Mucosa of descending colon (tissue), 3 donors: ENCODE data around the gene ABCA3. TPM values are rescaled to one million over a fixed set of nuclear protein-coding genes. Genes with fewer than 3 reads are reported as not detected.

Source experiments
- ATAC-seq: fragments of 200-7000 bp; cut with Tn5 transposase; one replicate; pipeline ENCODE4 v1.9.1; 2020; ENCODE audit warnings: mild to moderate bottlenecking, moderate library complexity
- DNase-seq, 3 donors: peaks; one replicate each; pipeline ENCODE4 v3.0.0-alpha.2; 2020
- H3K36me3 ChIP-seq: fragments of 200-600 bp; one replicate; pipeline ENCODE4 v1.8.0; 2021; ENCODE audit warnings: low read depth, mild to moderate bottlenecking
- H3K4me1 ChIP-seq: fragments of 200-600 bp; one replicate; pipeline ENCODE4 v1.8.0; 2021; ENCODE audit warnings: low read depth, mild to moderate bottlenecking
- H3K4me3 ChIP-seq: fragments of 200-600 bp; one replicate; pipeline ENCODE4 v1.8.0; 2021; ENCODE audit warnings: mild to moderate bottlenecking
- H3K9me3 ChIP-seq: fragments of 200-600 bp; one replicate; pipeline ENCODE4 v1.8.0; 2021; ENCODE audit warnings: mild to moderate bottlenecking
- intact Hi-C, 2 donors: fragments of 100-400 bp; cut with DNase I in 1 of 2; cut with micrococcal nuclease in 1 of 2; formaldehyde crosslinking; loops; one replicate each; pipeline versions ENCODE4 v1.11.0 to v1.11.1; 2022; cut with DNase I, micrococcal nuclease
- total RNA-seq, 3 donors: library from RNA; stranded (reverse); fragmentation: NEBNext Ultra II Directional in 2 of 3; extraction: Animal tissue kit (Norgen Biotek cat#: 25700) in 2 of 3; gene quantifications; one replicate each; pipeline versions ENCODE4 v1.2.1 to v1.2.4, GENCODE V29; 2021 to 2023
- TF ChIP-seq, protein P1 (sequence below): fragments of 200-600 bp; IDR thresholded peaks from one replicate; pipeline ENCODE4 v1.8.0; 2022; ENCODE audit warnings: antibody characterized with exemption, mild to moderate bottlenecking
- donor health status: DM: no; HTN: no; CAD: no; lungs with moderate emphysema.
- donor health status: DM: no; HTN: no; CAD: no.
- donor health status: DM: no; HTN: yes; CAD: no.

The ABCA3 gene
- total RNA-seq, 3 donors from 2014 or later = 3.0 to 13.5 (median 3.4) TPM

DNA sequence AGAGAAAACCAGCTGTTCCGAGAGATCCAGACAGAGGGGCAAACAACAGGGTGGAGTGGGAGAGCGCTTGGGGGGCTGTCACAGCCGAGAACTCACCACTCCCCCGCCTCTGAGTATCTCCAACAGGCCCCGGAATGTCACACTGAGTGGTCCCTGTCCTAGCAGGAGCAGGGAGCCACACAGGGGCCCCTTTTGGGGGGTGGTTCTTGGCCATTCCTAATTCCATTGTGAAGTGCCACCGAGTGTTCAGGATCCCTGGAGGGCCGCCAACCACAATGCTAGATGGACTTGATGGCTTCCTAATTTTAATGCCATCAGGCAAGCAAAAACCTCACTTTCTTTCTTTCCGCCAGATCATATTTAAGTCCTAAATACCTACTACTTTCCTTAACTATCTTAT is 16.8 kb downstream of the ABCA3 start:
- ATAC-seq = no peak
- intact Hi-C loops = no loop called here
- Histone ChIP-seq H3K4me1 (no peaks in the 10 kb centered on the region), H3K36me3 (no peaks in the 10 kb centered on the region), H3K9me3 (no peaks in the 10 kb centered on the region), H3K4me3 (no peak overlapping the region)
- DNase-seq = no peak
- TF ChIP-seq, protein P1, sequence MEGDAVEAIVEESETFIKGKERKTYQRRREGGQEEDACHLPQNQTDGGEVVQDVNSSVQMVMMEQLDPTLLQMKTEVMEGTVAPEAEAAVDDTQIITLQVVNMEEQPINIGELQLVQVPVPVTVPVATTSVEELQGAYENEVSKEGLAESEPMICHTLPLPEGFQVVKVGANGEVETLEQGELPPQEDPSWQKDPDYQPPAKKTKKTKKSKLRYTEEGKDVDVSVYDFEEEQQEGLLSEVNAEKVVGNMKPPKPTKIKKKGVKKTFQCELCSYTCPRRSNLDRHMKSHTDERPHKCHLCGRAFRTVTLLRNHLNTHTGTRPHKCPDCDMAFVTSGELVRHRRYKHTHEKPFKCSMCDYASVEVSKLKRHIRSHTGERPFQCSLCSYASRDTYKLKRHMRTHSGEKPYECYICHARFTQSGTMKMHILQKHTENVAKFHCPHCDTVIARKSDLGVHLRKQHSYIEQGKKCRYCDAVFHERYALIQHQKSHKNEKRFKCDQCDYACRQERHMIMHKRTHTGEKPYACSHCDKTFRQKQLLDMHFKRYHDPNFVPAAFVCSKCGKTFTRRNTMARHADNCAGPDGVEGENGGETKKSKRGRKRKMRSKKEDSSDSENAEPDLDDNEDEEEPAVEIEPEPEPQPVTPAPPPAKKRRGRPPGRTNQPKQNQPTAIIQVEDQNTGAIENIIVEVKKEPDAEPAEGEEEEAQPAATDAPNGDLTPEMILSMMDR = no peak

DNA sequence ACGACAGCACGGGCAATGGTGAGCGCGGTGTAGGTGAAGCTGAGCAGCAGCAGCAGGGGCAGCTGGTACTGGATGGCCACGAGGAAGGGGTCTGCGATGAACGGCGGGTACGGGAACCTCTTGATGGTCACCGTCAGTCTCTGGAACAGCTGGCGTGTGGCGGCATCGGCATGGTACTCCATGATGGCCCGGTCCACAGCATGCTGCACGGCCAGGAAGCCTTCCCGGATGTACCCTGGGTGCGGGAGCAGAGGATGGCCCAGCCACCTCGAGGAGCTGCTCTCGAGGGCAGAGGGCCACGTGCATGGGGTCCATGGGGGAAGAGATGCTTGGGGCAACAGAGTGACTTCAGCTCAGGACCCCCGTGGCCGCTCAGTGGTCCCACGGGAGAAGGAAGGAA is 20.9 kb downstream of the ABCA3 start:
- Histone ChIP-seq H3K36me3 (no peaks in the 10 kb centered on the region), H3K4me1 (no peaks in the 10 kb centered on the region), H3K4me3 (no peak overlapping the region), H3K9me3 (no peaks in the 10 kb centered on the region)
- DNase-seq = no peak
- intact Hi-C loops = no loop called here
- TF ChIP-seq, protein P1 = no peak
- no peak for ATAC-seq

DNA sequence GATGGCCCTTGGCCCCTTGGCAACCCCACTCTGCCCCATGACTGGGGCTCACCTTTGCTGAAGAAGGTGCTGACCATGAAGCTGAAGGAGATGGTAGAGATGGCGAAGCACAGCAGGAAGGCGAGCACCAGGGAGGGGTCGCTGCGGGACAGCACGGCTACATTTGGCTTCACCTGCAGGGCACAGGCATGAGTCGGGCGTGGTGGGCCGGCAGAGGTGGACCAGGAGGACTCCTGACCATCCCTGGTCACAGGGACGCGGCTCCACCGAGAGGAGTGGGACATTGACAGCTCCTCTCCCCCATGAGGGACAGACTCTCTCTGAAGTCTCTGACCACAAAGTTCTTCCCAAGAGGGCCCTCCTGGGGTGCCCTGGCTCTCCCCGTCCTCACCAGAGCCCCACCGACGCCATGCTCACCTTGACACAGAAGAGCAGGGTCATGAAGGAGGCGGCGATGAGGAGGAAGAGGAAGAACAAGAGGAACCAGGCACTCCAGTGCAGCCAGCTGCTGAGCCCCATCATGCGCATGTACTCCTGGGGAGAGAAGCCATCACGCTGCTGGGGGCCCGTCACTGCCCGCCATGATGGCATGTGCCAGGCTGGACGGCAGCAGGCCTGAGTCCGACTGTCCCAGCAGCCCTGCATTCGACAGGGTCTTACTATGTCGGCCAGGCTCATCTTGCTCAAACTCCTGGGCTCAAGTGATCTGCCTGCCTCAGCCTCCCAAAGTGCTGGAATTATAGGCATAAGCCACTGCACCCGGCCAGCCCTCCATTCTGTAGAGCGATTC is 23.1 kb downstream of the ABCA3 start:
- TF ChIP-seq, protein P1 = no peak
- no peaks in the 10 kb centered on the region for H3K36me3 ChIP-seq
- ATAC-seq = no peak
- intact Hi-C loops = no loop called here
- no peaks in the 10 kb centered on the region for H3K9me3 ChIP-seq
- no peak overlapping the region for H3K4me3 ChIP-seq
- no peaks in the 10 kb centered on the region for H3K4me1 ChIP-seq
- DNase-seq = no peak

DNA sequence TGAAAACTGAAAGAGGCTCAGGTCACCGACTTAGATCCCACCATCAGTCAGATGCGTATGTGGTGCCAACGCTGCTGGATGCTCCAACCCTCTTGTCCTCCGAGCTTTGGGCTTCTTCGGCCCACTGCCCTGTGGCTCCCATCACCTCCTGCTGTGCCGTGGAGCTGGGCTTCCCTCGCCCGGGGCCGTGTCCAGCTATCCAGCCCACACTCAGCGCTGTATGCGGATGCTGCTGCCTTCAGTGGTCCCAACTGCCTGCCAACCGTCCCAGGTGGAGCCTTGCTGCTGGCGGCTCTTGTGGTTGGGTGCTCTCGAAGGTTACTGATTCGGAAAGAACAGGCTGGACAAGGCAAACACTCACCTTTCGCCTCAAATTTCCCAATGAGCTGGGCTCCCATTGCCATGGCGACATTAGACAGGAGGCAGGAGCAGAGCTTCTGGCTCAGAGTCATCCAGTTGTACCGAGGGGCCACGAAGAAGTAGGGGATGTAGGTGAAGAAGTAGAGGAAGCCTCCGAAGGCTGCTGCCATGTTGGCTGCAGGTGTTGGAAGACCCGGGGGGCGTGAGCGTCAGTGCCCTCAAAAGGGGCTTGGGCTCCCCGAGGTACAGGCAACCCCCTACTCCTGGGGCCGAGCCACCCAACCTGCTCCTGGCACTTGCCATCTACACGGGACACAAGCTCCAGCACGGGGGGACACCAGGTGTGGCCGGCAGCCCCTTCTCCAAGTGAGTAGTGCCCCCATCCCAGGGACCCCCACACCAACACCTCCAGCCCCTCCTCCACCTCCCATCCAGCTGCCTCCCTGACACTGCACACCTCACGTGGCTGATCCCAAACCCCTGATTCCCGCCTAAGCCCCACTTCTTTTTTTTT is 32.2 kb downstream of the ABCA3 start:
- intact Hi-C loops = no loop called here
- H3K4me3 ChIP-seq = no peak overlapping the region
- TF ChIP-seq, protein P1 = no peak
- no peaks in the 10 kb centered on the region for H3K36me3 ChIP-seq
- ATAC-seq (no peak), DNase-seq (no peak)
- H3K4me1 ChIP-seq = no peaks in the 10 kb centered on the region
- H3K9me3 ChIP-seq = no peaks in the 10 kb centered on the region

DNA sequence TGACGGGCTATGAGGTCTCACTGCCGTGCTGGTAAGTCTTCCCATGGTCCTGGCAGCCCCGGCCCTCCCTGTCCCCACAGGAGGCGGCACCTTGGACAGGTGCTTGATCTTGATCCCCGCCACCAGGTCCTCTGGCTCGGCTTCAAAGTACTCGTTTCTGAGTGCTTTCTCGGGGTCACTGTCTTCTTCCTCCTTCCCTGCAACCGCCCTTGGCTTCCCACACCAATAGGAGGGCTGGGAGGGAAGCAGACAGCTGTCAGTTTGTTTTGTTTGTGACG is 40.7 kb downstream of the ABCA3 start:
- H3K4me3 ChIP-seq = no peak overlapping the region
- DNase-seq = no peak
- no peak for ATAC-seq
- intact Hi-C loops = no loop called here
- TF ChIP-seq, protein P1 = no peak
- H3K9me3 ChIP-seq = no peaks in the 10 kb centered on the region
- no peaks in the 10 kb centered on the region for H3K36me3 ChIP-seq
- H3K4me1 ChIP-seq = no peaks in the 10 kb centered on the region
